CD4-positive, alpha-beta T cell (primary cell): ENCODE results near the gene SCN1A. TPM values are rescaled to one million over a fixed set of nuclear protein-coding genes. Genes with fewer than 3 reads are reported as not detected.

Source experiments
- ATAC-seq: fragments of 200-7000 bp; cut with Tn5 transposase; one replicate; pipeline ENCODE4 v1.10.0; 2022; ENCODE audit warnings: mild to moderate bottlenecking; ENCODE audit not compliant: poor library complexity
- CTCF ChIA-PET: fragments of 350-600 bp; sonication (Branson Sonifier 250); formaldehyde crosslinking; loops from one replicate; lab custom pipeline; 2021; ENCODE audit warnings: antibody characterized with exemption, inconsistent platforms; lab: Charles Lee
- POLR2A ChIA-PET: fragments of 350-600 bp; sonication (Branson Sonifier 250); formaldehyde crosslinking; loops from one replicate; lab custom pipeline; 2021; ENCODE audit warnings: antibody characterized with exemption, inconsistent platforms; lab: Charles Lee
- DNase-seq, 14 experiments: peaks; one replicate each; pipeline ENCODE4 v3.0.0-alpha.2; 2013 to 2020; ENCODE audit warnings: mixed read lengths in 2 of 14
- H3K27ac ChIP-seq, 2 donors: one replicate each; pipeline versions ENCODE4 v1.5.1 to v1.7.0; 2013; ENCODE audit warnings: low read length in 2 of 2, low read depth in 1 of 2, mild to moderate bottlenecking in 1 of 2
- H3K27me3 ChIP-seq, 2 experiments: 1 replicate in 1 of 2; 2 replicates in 1 of 2; pipeline versions ENCODE4 v1.6.1 to v1.7.0; 2013; ENCODE audit warnings: low read length in 2 of 2, control low read depth in 1 of 2, mild to moderate bottlenecking in 1 of 2, moderate library complexity in 1 of 2; ENCODE audit not compliant: insufficient read depth in 2 of 2, control insufficient read depth in 1 of 2
- H3K36me3 ChIP-seq: one replicate; pipeline ENCODE4 v1.6.1; 2013; ENCODE audit warnings: low read length, control low read depth; ENCODE audit not compliant: insufficient read depth
- H3K4me1 ChIP-seq: one replicate; pipeline ENCODE4 v1.6.1; 2013; ENCODE audit warnings: low read length, control low read depth; ENCODE audit not compliant: insufficient read depth
- H3K4me3 ChIP-seq: one replicate; pipeline ENCODE4 v1.5.1; 2013; ENCODE audit warnings: mild to moderate bottlenecking, low read length, moderate library complexity
- H3K9me3 ChIP-seq, 2 experiments: 1 replicate in 1 of 2; 2 replicates in 1 of 2; pipeline versions ENCODE4 v1.6.1 to v1.7.0; 2013; ENCODE audit warnings: low read length in 2 of 2, mild to moderate bottlenecking in 2 of 2, control low read depth in 1 of 2, moderate library complexity in 1 of 2; ENCODE audit not compliant: control insufficient read depth in 1 of 2, insufficient read depth in 1 of 2
- H3K27ac Mint-ChIP-seq: one replicate; pipeline ENCODE4 v1.8.0; 2020; ENCODE audit warnings: mixed read lengths
- H3K27me3 Mint-ChIP-seq: one replicate; pipeline ENCODE4 v1.8.0; 2021; ENCODE audit warnings: mixed read lengths
- H3K36me3 Mint-ChIP-seq: one replicate; pipeline ENCODE4 v1.8.0; 2021; ENCODE audit warnings: low read depth, mixed read lengths
- H3K4me1 Mint-ChIP-seq: one replicate; pipeline ENCODE4 v1.8.0; 2021; ENCODE audit warnings: low read depth, mixed read lengths
- H3K4me3 Mint-ChIP-seq: one replicate; pipeline ENCODE4 v1.8.0; 2020; ENCODE audit warnings: mild to moderate bottlenecking, mixed read lengths
- H3K9me3 Mint-ChIP-seq: one replicate; pipeline ENCODE4 v1.8.0; 2020; ENCODE audit warnings: mixed read lengths
- intact Hi-C, 2 experiments: fragments of 100-400 bp; cut with DNase I in 1 of 2; cut with micrococcal nuclease in 1 of 2; formaldehyde crosslinking; loops; one replicate each; pipeline versions ENCODE4 v1.15.1 to v1.9.0; 2023 to 2025; cut with DNase I, micrococcal nuclease
- total RNA-seq, 174 experiments: library from RNA in 2 of 174; stranded (reverse) in 2 of 174; gene quantifications; one replicate each; pipeline ENCODE4 v1.2.3 and lab custom pipeline; 2021 to 2026
- TF ChIP-seq, protein P1 (sequence below): fragments of 200-600 bp; IDR thresholded peaks from one replicate; pipeline ENCODE4 v1.8.0; 2022; ENCODE audit warnings: antibody characterized with exemption, mild to moderate bottlenecking

SCN1A gene
- total RNA-seq, 2 experiments from 2014 or later: not detected

DNA sequence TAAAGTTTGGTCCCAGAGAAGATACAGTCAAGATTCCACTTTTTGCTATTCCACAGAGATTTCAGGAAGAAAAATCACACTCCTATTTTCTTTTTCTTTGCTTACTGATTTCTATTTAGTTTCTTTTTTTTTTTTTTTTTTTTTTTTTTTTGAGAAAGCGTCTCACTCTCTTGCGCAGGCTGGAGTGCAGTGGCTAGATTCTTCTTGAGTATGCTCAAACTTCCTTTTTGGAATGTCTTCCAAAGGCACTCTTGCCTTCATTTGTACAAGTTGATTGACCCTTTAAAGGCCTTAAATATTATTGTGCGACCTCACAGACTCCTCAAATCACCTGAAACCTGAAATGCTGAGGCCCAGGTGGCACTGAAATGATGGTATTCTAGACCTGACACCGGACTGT lies 9.6 kb downstream of the SCN1A start:
- intact Hi-C loops: no loop called here
- peaks cover 9% of the 10 kb centered on the region for H3K27me3 Mint-ChIP-seq
- H3K9me3 Mint-ChIP-seq: no peaks in the 10 kb centered on the region
- no peak overlapping the region for H3K4me3 ChIP-seq
- ChIA-PET POLR2A (interaction anchor here (0.6 kb wide), 1 partner anchor 403 kb away, joined by 5 read pairs; no protein-coding TSS in a partner anchor), CTCF (no interaction called here)
- H3K36me3 ChIP-seq: no peaks in the 10 kb centered on the region
- DNase-seq (no peak), ATAC-seq (no peak)
- H3K27ac Mint-ChIP-seq: no peak overlapping the region
- no peaks in the 10 kb centered on the region for H3K27me3 ChIP-seq
- H3K4me1 ChIP-seq: no peaks in the 10 kb centered on the region
- no peak overlapping the region for H3K27ac ChIP-seq
- no peaks in the 10 kb centered on the region for H3K4me1 Mint-ChIP-seq
- TF ChIP-seq, protein P1, sequence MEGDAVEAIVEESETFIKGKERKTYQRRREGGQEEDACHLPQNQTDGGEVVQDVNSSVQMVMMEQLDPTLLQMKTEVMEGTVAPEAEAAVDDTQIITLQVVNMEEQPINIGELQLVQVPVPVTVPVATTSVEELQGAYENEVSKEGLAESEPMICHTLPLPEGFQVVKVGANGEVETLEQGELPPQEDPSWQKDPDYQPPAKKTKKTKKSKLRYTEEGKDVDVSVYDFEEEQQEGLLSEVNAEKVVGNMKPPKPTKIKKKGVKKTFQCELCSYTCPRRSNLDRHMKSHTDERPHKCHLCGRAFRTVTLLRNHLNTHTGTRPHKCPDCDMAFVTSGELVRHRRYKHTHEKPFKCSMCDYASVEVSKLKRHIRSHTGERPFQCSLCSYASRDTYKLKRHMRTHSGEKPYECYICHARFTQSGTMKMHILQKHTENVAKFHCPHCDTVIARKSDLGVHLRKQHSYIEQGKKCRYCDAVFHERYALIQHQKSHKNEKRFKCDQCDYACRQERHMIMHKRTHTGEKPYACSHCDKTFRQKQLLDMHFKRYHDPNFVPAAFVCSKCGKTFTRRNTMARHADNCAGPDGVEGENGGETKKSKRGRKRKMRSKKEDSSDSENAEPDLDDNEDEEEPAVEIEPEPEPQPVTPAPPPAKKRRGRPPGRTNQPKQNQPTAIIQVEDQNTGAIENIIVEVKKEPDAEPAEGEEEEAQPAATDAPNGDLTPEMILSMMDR: no peak
- H3K4me3 Mint-ChIP-seq: no peak overlapping the region
- H3K9me3 ChIP-seq: no peaks in the 10 kb centered on the region
- no peaks in the 10 kb centered on the region for H3K36me3 Mint-ChIP-seq

DNA sequence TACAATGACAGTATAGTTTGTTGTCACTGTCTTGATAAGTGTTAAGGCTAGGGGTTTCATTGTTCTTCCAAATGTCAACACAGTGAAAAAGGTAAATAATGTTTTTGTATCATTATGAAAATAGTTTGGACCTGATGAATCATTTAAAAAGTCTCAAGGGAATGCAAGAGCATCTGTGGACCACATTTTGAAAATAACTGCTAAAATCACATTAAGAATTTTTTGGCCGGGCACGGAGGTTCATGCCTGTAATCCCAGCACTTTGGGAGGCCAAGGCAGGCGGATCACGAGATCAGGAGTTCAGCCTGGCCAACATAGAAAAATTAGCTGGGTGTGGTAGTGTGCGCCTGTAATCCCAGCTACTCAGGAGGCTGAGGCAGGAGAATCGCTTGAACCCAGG lies 10.3 kb downstream of the SCN1A start:
- ChIA-PET POLR2A (no interaction called here), CTCF (no interaction called here)
- Histone ChIP-seq H3K4me1 (no peaks in the 10 kb centered on the region), H3K9me3 (no peaks in the 10 kb centered on the region), H3K27ac (no peak overlapping the region), H3K27me3 (no peaks in the 10 kb centered on the region), H3K36me3 (no peaks in the 10 kb centered on the region), H3K4me3 (no peak overlapping the region)
- H3K27ac Mint-ChIP-seq: no peak overlapping the region
- intact Hi-C loops: no loop called here
- no peak overlapping the region for H3K4me3 Mint-ChIP-seq
- H3K27me3 Mint-ChIP-seq: peaks cover 9% of the 10 kb centered on the region
- ATAC-seq: no peak
- H3K36me3 Mint-ChIP-seq: no peaks in the 10 kb centered on the region
- TF ChIP-seq, protein P1: no peak
- no peak for DNase-seq
- H3K4me1 Mint-ChIP-seq: no peaks in the 10 kb centered on the region
- H3K9me3 Mint-ChIP-seq: no peaks in the 10 kb centered on the region

DNA sequence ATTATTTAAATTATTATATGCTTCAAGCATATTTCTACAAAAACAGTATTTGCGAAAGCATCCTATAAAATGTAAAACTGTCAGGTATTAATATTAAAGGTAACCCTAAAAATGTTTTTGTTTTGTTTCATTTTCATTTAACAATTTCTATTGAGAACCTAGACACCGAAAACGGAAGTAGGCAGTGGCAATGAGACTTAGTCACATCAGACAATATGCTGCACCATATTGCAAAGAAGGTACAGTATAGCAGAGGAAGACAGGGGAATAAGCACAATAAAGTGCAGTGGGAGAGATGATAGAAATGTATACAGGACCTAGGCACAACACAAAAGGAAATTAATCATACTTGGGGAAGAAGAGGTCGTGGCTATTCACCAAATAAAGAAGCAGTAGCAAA lies 12.2 kb downstream of the SCN1A start:
- H3K4me1 ChIP-seq: no peaks in the 10 kb centered on the region
- Mint-ChIP-seq H3K4me3 (no peak overlapping the region), H3K4me1 (no peaks in the 10 kb centered on the region), H3K36me3 (no peaks in the 10 kb centered on the region), H3K9me3 (no peaks in the 10 kb centered on the region), H3K27me3 (peaks cover 4% of the 10 kb centered on the region), H3K27ac (no peak overlapping the region)
- no peaks in the 10 kb centered on the region for H3K36me3 ChIP-seq
- no peak for DNase-seq
- no peaks in the 10 kb centered on the region for H3K9me3 ChIP-seq
- ChIA-PET CTCF (no interaction called here), POLR2A (no interaction called here)
- H3K27me3 ChIP-seq: no peaks in the 10 kb centered on the region
- H3K27ac ChIP-seq: no peak overlapping the region
- intact Hi-C loops: no loop called here
- no peak overlapping the region for H3K4me3 ChIP-seq
- ATAC-seq: no peak
- TF ChIP-seq, protein P1: no peak
